Astrocyte (in vitro differentiated cells and primary cell): Measurements from ENCODE around the gene ATXN1. TPM values are rescaled to one million over a fixed set of nuclear protein-coding genes. Genes with fewer than 3 reads are reported as not detected.
"Not testable (repeated sequence)": the region's sequence is repeated elsewhere in the genome, so short reads cannot be mapped to it uniquely, and the experiment has no call there.

Source experiments
- DNase-seq: peaks from one replicate; pipeline ENCODE4 v3.0.0-alpha.2; 2010; ENCODE audit warnings: low read depth
- FAIRE-seq: peaks from 2 replicates; lab custom pipeline; 2011; peaks lifted over from hg19 to GRCh38; lab: Jason Lieb, UNC
- H2AFZ ChIP-seq: 2 replicates; pipeline ENCODE4 v1.6.0; 2012; ENCODE audit warnings: low read depth, low read length, inconsistent platforms
- H3K27ac ChIP-seq: 2 replicates; pipeline ENCODE4 v1.5.1; 2011; ENCODE audit warnings: low read depth, low read length, inconsistent platforms
- H3K27me3 ChIP-seq: 2 replicates; pipeline ENCODE4 v1.6.0; 2011; ENCODE audit warnings: low read length, inconsistent platforms; ENCODE audit not compliant: insufficient read depth
- H3K36me3 ChIP-seq: 2 replicates; pipeline ENCODE4 v1.5.1; 2011; ENCODE audit warnings: low read length, inconsistent platforms; ENCODE audit not compliant: insufficient read depth
- H3K4me1 ChIP-seq: 2 replicates; pipeline ENCODE4 v1.5.1; 2011; ENCODE audit warnings: low read length, inconsistent platforms; ENCODE audit not compliant: insufficient read depth
- H3K4me2 ChIP-seq: 2 replicates; pipeline ENCODE4 v1.6.0; 2012; ENCODE audit warnings: low read length, inconsistent platforms
- H3K4me3 ChIP-seq: 2 replicates; pipeline ENCODE4 v1.5.1; 2011; ENCODE audit warnings: low read depth, mild to moderate bottlenecking, low read length, inconsistent platforms; ENCODE audit not compliant: insufficient read depth
- H3K79me2 ChIP-seq: 2 replicates; pipeline ENCODE4 v1.6.0; 2012; ENCODE audit warnings: mild to moderate bottlenecking, low read length, inconsistent platforms; ENCODE audit not compliant: insufficient read depth
- H3K9ac ChIP-seq: 2 replicates; pipeline ENCODE4 v1.6.0; 2012; ENCODE audit warnings: mild to moderate bottlenecking, low read length, inconsistent platforms
- H3K9me3 ChIP-seq: 2 replicates; pipeline ENCODE4 v1.5.1; 2012; ENCODE audit warnings: low read depth, mild to moderate bottlenecking, low read length, inconsistent platforms; ENCODE audit not compliant: insufficient read depth
- H4K20me1 ChIP-seq: 2 replicates; pipeline ENCODE4 v1.6.0; 2012; ENCODE audit warnings: low read length, inconsistent platforms; ENCODE audit not compliant: insufficient read depth
- H3K27ac Mint-ChIP-seq: one replicate; pipeline ENCODE4 v1.8.0; 2021; ENCODE audit warnings: mild to moderate bottlenecking, mixed read lengths; ENCODE audit not compliant: unreplicated experiment
- H3K27me3 Mint-ChIP-seq: one replicate; pipeline ENCODE4 v1.8.0; 2021; ENCODE audit warnings: low read depth, mixed read lengths; ENCODE audit not compliant: unreplicated experiment
- H3K36me3 Mint-ChIP-seq: one replicate; pipeline ENCODE4 v1.8.0; 2021; ENCODE audit warnings: low read depth, mixed read lengths; ENCODE audit not compliant: unreplicated experiment
- H3K4me1 Mint-ChIP-seq: one replicate; pipeline ENCODE4 v1.8.0; 2021; ENCODE audit warnings: low read depth, mixed read lengths; ENCODE audit not compliant: unreplicated experiment
- H3K4me3 Mint-ChIP-seq: one replicate; pipeline ENCODE4 v1.8.0; 2021; ENCODE audit warnings: mild to moderate bottlenecking, moderate library complexity, mixed read lengths; ENCODE audit not compliant: unreplicated experiment
- H3K9me3 Mint-ChIP-seq: one replicate; pipeline ENCODE4 v1.8.0; 2021; ENCODE audit warnings: mild to moderate bottlenecking, mixed read lengths; ENCODE audit not compliant: unreplicated experiment
- EZH2 ChIP-seq: IDR thresholded peaks from 2 replicates; pipeline ENCODE4 v1.6.1; 2012; ENCODE audit warnings: mild to moderate bottlenecking, low read length, inconsistent platforms; ENCODE audit not compliant: insufficient read depth
- total RNA-seq: library from RNA; stranded (reverse); gene quantifications from 2 replicates; pipeline ENCODE4 v1.2.1, GENCODE V29; 2021
- TF ChIP-seq, protein P1 (sequence below): IDR thresholded peaks from 2 replicates; pipeline ENCODE4 v1.5.1; 2011; ENCODE audit warnings: low read depth, mild to moderate bottlenecking, inconsistent platforms, low read length, moderate library complexity; ENCODE audit not compliant: insufficient read depth

ATXN1 gene
- total RNA-seq, 1 donor from 2014 or later, result 70.9 TPM

DNA sequence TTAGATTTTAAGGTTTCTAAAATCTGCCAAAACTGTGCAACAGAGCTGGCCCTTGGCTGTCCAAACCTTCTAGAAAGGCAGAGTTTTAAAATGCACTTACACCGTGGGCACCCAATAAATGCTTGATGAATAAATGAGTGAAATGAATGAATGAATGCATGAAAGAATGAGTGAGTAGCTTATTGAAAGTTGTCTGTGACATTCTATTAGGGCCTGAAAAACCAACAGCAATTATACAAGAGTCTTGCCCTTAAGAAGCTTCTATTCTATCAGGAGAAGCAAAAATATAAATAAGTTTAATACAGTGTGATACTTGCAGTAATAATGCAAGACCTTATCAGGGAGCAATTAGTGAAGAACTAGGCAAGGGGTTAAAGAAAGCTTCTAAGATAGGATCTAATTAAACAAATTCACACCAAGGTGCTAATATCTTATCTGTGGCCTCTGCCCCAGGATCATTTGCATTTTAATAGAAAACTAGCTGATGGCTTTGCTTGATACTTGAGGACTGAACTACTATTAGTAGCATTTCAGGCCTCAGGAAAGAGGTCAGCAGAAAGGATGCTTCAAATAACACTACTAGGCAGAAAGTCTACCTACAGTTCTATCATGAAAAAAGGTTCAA is 292.2 kb downstream of the ATXN1 start:
- FAIRE-seq, result no peak
- no peak for TF ChIP-seq EZH2
- TF ChIP-seq, protein P1, sequence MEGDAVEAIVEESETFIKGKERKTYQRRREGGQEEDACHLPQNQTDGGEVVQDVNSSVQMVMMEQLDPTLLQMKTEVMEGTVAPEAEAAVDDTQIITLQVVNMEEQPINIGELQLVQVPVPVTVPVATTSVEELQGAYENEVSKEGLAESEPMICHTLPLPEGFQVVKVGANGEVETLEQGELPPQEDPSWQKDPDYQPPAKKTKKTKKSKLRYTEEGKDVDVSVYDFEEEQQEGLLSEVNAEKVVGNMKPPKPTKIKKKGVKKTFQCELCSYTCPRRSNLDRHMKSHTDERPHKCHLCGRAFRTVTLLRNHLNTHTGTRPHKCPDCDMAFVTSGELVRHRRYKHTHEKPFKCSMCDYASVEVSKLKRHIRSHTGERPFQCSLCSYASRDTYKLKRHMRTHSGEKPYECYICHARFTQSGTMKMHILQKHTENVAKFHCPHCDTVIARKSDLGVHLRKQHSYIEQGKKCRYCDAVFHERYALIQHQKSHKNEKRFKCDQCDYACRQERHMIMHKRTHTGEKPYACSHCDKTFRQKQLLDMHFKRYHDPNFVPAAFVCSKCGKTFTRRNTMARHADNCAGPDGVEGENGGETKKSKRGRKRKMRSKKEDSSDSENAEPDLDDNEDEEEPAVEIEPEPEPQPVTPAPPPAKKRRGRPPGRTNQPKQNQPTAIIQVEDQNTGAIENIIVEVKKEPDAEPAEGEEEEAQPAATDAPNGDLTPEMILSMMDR, result no peak

DNA sequence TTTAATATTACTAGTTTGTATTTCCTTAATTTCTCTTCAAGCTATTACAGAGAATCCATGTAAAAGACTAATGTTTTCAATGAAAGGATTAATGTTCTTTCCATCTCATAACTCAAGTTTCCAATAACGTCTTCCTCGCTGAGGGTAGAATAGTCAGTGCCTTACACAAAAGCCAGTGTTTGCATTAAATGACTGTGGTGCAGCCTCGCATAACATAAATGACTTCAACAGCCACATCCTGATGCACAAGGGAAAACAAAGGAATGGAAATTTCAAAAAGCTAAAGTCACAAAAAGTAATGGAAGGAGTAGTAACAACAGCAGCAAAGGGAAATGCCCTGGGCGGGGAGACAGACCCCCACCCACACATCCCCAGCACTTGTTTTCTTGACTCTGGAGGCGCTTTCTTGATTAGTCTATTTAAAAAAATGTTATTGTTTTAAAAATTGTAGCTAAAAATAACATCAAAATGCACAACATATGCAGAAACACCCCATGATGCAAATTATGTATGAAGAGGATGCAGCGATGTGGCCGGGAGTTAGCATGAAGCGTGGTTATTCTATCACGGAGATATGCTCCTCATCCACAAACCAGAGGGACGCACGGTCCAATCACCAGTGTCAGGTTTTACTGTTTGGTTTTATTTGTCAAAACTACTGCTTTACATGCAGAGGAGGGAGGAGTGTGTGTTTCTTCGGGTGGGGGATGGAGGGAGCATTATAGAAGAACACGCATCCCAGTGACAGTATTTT is 294.3 kb downstream of the ATXN1 start:
- Histone ChIP-seq H3K9me3 (no peaks in the 10 kb centered on the region), H3K27me3 (no peaks in the 10 kb centered on the region), H3K4me1 (peaks cover 13% of the 10 kb centered on the region), H3K4me2 (no peak overlapping the region), H2AFZ (no peak overlapping the region), H3K27ac (no peak overlapping the region), H3K9ac (no peak overlapping the region), H4K20me1 (peaks cover 6% of the 10 kb centered on the region), H3K36me3 (no peaks in the 10 kb centered on the region), H3K79me2 (peaks cover 14% of the 10 kb centered on the region), H3K4me3 (no peak overlapping the region)
- Mint-ChIP-seq H3K27me3 (no peaks in the 10 kb centered on the region), H3K4me3 (no peak overlapping the region), H3K9me3 (peaks cover 7% of the 10 kb centered on the region), H3K36me3 (peaks cover 19% of the 10 kb centered on the region), H3K4me1 (peaks cover 27% of the 10 kb centered on the region), H3K27ac (no peak overlapping the region)
- no peak for TF ChIP-seq EZH2
- TF ChIP-seq, protein P1, result no peak
- DNase-seq (no peak), FAIRE-seq (peak; percentile 23)

More for the DNA sequence above, 292.2 kb downstream of the ATXN1 start:
- H3K9me3 Mint-ChIP-seq, result peaks cover 4% of the 10 kb centered on the region
- DNase-seq, result no peak
- H3K79me2 ChIP-seq, result peaks cover 8% of the 10 kb centered on the region
- H3K4me3 ChIP-seq, result no peak overlapping the region
- H3K27me3 Mint-ChIP-seq, result no peaks in the 10 kb centered on the region
- peaks cover 37% of the 10 kb centered on the region for H3K4me1 Mint-ChIP-seq
- H3K4me3 Mint-ChIP-seq, result no peak overlapping the region
- H4K20me1 ChIP-seq, result peaks cover 9% of the 10 kb centered on the region
- peaks cover 25% of the 10 kb centered on the region for H3K4me1 ChIP-seq
- H3K4me2 ChIP-seq, result no peak overlapping the region
- H3K27me3 ChIP-seq, result no peaks in the 10 kb centered on the region
- no peak overlapping the region for H3K27ac ChIP-seq
- no peak overlapping the region for H3K27ac Mint-ChIP-seq
- no peaks in the 10 kb centered on the region for H3K9me3 ChIP-seq
- no peaks in the 10 kb centered on the region for H3K36me3 ChIP-seq
- H3K9ac ChIP-seq, result no peak overlapping the region
- H3K36me3 Mint-ChIP-seq, result peaks cover 13% of the 10 kb centered on the region
- no peak overlapping the region for H2AFZ ChIP-seq

DNA sequence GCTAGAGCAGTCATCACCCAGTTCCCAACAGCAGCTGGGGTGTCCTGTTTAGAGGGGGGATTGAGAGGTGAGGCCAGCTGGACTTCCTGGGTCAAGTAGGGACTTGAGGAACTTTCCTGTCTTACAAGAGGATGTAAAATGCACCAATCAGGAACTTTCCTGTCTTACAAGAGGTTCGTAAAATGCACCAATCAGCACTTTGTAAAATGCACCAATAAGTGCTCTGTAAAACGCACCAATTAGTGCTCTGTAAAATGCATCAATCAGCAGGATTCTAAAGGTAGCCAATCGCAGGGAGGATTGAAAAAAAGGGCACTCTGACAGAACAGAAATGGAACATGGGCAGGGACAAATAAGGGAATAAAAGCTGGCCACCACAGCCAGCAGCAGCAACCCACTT is 297.2 kb downstream of the ATXN1 start:
- Histone ChIP-seq H4K20me1 (peaks cover 4% of the 10 kb centered on the region), H2AFZ (no peak overlapping the region), H3K27me3 (no peaks in the 10 kb centered on the region), H3K4me3 (no peak overlapping the region), H3K79me2 (peaks cover 23% of the 10 kb centered on the region), H3K4me1 (peaks cover 2% of the 10 kb centered on the region), H3K9ac (no peak overlapping the region), H3K27ac (no peak overlapping the region), H3K4me2 (no peak overlapping the region), H3K9me3 (no peaks in the 10 kb centered on the region), H3K36me3 (no peaks in the 10 kb centered on the region)
- Mint-ChIP-seq H3K36me3 (peaks cover 24% of the 10 kb centered on the region), H3K27me3 (no peaks in the 10 kb centered on the region), H3K9me3 (peaks cover 10% of the 10 kb centered on the region), H3K4me1 (peaks cover 14% of the 10 kb centered on the region), H3K27ac (no peak overlapping the region), H3K4me3 (no peak overlapping the region)
- FAIRE-seq, result no peak
- TF ChIP-seq EZH2, result no peak
- TF ChIP-seq, protein P1, result no peak
- no peak for DNase-seq

- H3K27me3 Mint-ChIP-seq, H3K4me2 ChIP-seq, H3K27ac ChIP-seq, H3K9ac ChIP-seq, H3K27ac Mint-ChIP-seq, FAIRE-seq, H2AFZ ChIP-seq, DNase-seq, H3K9me3 Mint-ChIP-seq, H3K4me3 ChIP-seq, H3K36me3 ChIP-seq, H3K4me1 ChIP-seq, H3K9me3 ChIP-seq, H3K27me3 ChIP-seq, H4K20me1 ChIP-seq, H3K4me3 Mint-ChIP-seq: not testable (repeated sequence)
- peaks cover 23% of the 10 kb centered on the region for H3K79me2 ChIP-seq
- Mint-ChIP-seq H3K4me1 (peaks cover 14% of the 10 kb centered on the region), H3K36me3 (peaks cover 25% of the 10 kb centered on the region)
Measured at GRCh38 chr6:16463246-16463645, 298.0 kb downstream of the ATXN1 start.
